ENCODE measurements around the gene EID3.
"Not testable (repeated sequence)": the region's sequence is repeated elsewhere in the genome, so short reads cannot be mapped to it uniquely, and the experiment has no call there.

Gene EID3

DNA sequence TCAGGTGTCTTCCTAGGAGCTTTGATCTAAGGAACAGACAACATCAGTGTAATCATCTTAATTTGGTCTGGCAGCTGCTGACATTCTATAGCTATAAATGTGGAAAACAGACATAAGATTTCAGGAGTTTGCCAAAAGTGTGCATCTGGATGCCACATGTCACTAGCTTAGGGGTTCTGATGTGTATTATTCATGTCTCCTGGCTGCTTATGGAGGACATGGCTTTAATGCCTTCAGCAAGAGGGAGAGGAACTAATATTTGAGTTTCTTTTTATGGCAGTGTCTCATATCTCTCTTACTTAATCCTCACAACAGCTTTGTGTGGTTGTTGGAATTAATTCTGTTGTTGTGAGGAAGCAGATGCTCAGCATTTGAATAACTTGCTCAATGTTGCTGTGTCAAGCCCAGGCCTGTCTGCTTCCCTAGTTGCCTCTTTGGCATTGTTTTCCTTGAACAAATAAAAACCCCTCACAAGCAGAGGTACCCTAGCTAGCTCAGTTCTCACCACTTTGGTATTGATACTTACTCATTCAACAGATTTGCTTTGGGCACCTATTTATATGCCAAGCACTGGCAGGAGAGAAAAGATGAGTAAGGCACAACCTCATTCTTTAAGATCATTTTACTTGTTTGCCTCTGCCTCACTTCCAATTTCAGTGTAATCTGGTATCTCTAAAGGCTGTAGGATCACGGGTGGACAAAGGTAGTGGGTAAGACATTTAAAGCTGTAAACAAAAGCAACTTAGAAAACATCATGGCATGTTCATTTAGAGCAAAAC lies 39.8 kb upstream of the EID3 start:
- Histone ChIP-seq H3K27me3 (ENCODE audit: control insufficient read depth in 3 of 3, insufficient read depth in 3 of 3, low read depth in 1 of 3, low read length in 3 of 3) (no peaks in the 10 kb centered on the region), H3K4me2 (ENCODE audit: insufficient read depth, low read length, poor library complexity, severe bottlenecking) (no peak overlapping the region)

GRCh38 chr12:104265436-104265835 lies 38.1 kb upstream of the EID3 start:
- not testable (repeated sequence) for H3K27me3 ChIP-seq (ENCODE audit: control insufficient read depth in 3 of 3, insufficient read depth in 3 of 3, low read depth in 1 of 3, low read length in 3 of 3); H3K4me1 ChIP-seq (ENCODE audit: control insufficient read depth in 2 of 2, insufficient read depth in 1 of 2, low read depth in 1 of 2, low read length in 2 of 2); H2BK15ac ChIP-seq (ENCODE audit: low read length); H3K9me3 ChIP-seq (replicated peaks in 1 of 2; ENCODE audit: control insufficient read depth in 2 of 2, insufficient read depth in 1 of 2, low read depth in 1 of 2, low read length in 2 of 2); H3K36me3 ChIP-seq (replicated peaks in 1 of 2; ENCODE audit: control insufficient read depth in 2 of 2, insufficient read depth in 2 of 2, low read length in 2 of 2); H3K4me3 ChIP-seq (ENCODE audit: low read length in 2 of 2); H3K23ac ChIP-seq (ENCODE audit: low read depth, low read length, poor library complexity); H2BK5ac ChIP-seq (ENCODE audit: low read length); H3K79me1 ChIP-seq (ENCODE audit: low read depth, low read length); H2BK120ac ChIP-seq (ENCODE audit: low read depth, low read length); H3K9ac ChIP-seq (ENCODE audit: low read depth, low read length, poor library complexity); H4K8ac ChIP-seq (ENCODE audit: low read depth, low read length); H2BK12ac ChIP-seq (ENCODE audit: low read length); H3K14ac ChIP-seq (ENCODE audit: low read length); H2AK5ac ChIP-seq (ENCODE audit: low read depth, low read length); H3K4me2 ChIP-seq (ENCODE audit: insufficient read depth, low read length, poor library complexity, severe bottlenecking); H3K18ac ChIP-seq (ENCODE audit: low read length); H4K91ac ChIP-seq (ENCODE audit: low read depth, low read length, poor library complexity); H2AFZ ChIP-seq (ENCODE audit: low read length); H3K4ac ChIP-seq (ENCODE audit: low read length); H3K27ac ChIP-seq (replicated peaks; ENCODE audit: low read length); DNase-seq (ENCODE audit: low spot score)
- WGBS, 2 donors (ENCODE audit: extremely low coverage in 2 of 2, insufficient read length in 2 of 2, insufficient replicate concordance in 1 of 2): no CpG with 5 or more reads among the region's 24 CpGs

More for the DNA sequence above, 39.8 kb upstream of the EID3 start:
- Histone ChIP-seq H2AFZ (ENCODE audit: low read length) (peak overlapping the region; percentile 84), H4K91ac (ENCODE audit: low read depth, low read length, poor library complexity) (no peak overlapping the region), H3K9me3 (replicated peaks in 1 of 2; ENCODE audit: control insufficient read depth in 2 of 2, insufficient read depth in 1 of 2, low read depth in 1 of 2, low read length in 2 of 2) (no peaks in the 10 kb centered on the region), H2BK5ac (ENCODE audit: low read length) (no peak overlapping the region), H3K27ac (replicated peaks; ENCODE audit: low read length) (no peak overlapping the region), H3K14ac (ENCODE audit: low read length) (no peak overlapping the region), H2BK12ac (ENCODE audit: low read length) (no peak overlapping the region), H3K23ac (ENCODE audit: low read depth, low read length, poor library complexity) (no peak overlapping the region), H3K4me3 (ENCODE audit: low read length in 2 of 2) (no peak overlapping the region), H4K8ac (ENCODE audit: low read depth, low read length) (no peak overlapping the region), H3K4ac (ENCODE audit: low read length) (no peak overlapping the region), H3K4me1 (ENCODE audit: control insufficient read depth in 2 of 2, insufficient read depth in 1 of 2, low read depth in 1 of 2, low read length in 2 of 2) (peaks cover 0 to 3% of the 10 kb centered on the region in 2 donors), H2AK5ac (ENCODE audit: low read depth, low read length) (no peak overlapping the region), H3K79me1 (ENCODE audit: low read depth, low read length) (no peaks in the 10 kb centered on the region), H3K9ac (ENCODE audit: low read depth, low read length, poor library complexity) (no peak overlapping the region), H2BK120ac (ENCODE audit: low read depth, low read length) (no peak overlapping the region), H3K18ac (ENCODE audit: low read length) (no peak overlapping the region), H3K36me3 (replicated peaks in 1 of 2; ENCODE audit: control insufficient read depth in 2 of 2, insufficient read depth in 2 of 2, low read length in 2 of 2) (no peaks in the 10 kb centered on the region), H2BK15ac (ENCODE audit: low read length) (no peak overlapping the region)
- no peak for DNase-seq (ENCODE audit: low spot score)
- WGBS, 2 donors (ENCODE audit: extremely low coverage in 2 of 2, insufficient read length in 2 of 2, insufficient replicate concordance in 1 of 2): no CpG with 5 or more reads among the region's 1 CpG

GRCh38 chr12:104272938-104273337 lies 30.6 kb upstream of the EID3 start:
- H4K8ac ChIP-seq (ENCODE audit: low read depth, low read length): no peak overlapping the region
- no peak overlapping the region for H3K4ac ChIP-seq (ENCODE audit: low read length)
- H2AFZ ChIP-seq (ENCODE audit: low read length): no peak overlapping the region
- no peak overlapping the region for H2BK5ac ChIP-seq (ENCODE audit: low read length)
- no peak overlapping the region for H3K23ac ChIP-seq (ENCODE audit: low read depth, low read length, poor library complexity)
- no peak for DNase-seq (ENCODE audit: low spot score)
- H3K27ac ChIP-seq (replicated peaks; ENCODE audit: low read length): no peak overlapping the region
- no peaks in the 10 kb centered on the region for H3K79me1 ChIP-seq (ENCODE audit: low read depth, low read length)
- H2BK15ac ChIP-seq (ENCODE audit: low read length): no peak overlapping the region
- no peak overlapping the region for H3K18ac ChIP-seq (ENCODE audit: low read length)
- H4K91ac ChIP-seq (ENCODE audit: low read depth, low read length, poor library complexity): no peak overlapping the region
- H3K27me3 ChIP-seq (ENCODE audit: control insufficient read depth in 3 of 3, insufficient read depth in 3 of 3, low read depth in 1 of 3, low read length in 3 of 3): no peaks in the 10 kb centered on the region
- H3K14ac ChIP-seq (ENCODE audit: low read length): no peak overlapping the region
- H3K4me2 ChIP-seq (ENCODE audit: insufficient read depth, low read length, poor library complexity, severe bottlenecking): no peak overlapping the region
- no peak overlapping the region for H2BK12ac ChIP-seq (ENCODE audit: low read length)
- no peaks in the 10 kb centered on the region for H3K9me3 ChIP-seq (replicated peaks in 1 of 2; ENCODE audit: control insufficient read depth in 2 of 2, insufficient read depth in 1 of 2, low read depth in 1 of 2, low read length in 2 of 2)
- WGBS, 2 donors (ENCODE audit: extremely low coverage in 2 of 2, insufficient read length in 2 of 2, insufficient replicate concordance in 1 of 2): no CpG with 5 or more reads among the region's 11 CpGs
- H2AK5ac ChIP-seq (ENCODE audit: low read depth, low read length): no peak overlapping the region
- H3K4me3 ChIP-seq (ENCODE audit: low read length in 2 of 2): no peak overlapping the region
- no peak overlapping the region for H2BK120ac ChIP-seq (ENCODE audit: low read depth, low read length)
- no peak overlapping the region for H3K9ac ChIP-seq (ENCODE audit: low read depth, low read length, poor library complexity)
- no peaks in the 10 kb centered on the region for H3K36me3 ChIP-seq (replicated peaks in 1 of 2; ENCODE audit: control insufficient read depth in 2 of 2, insufficient read depth in 2 of 2, low read length in 2 of 2)
- no peaks in the 10 kb centered on the region for H3K4me1 ChIP-seq (ENCODE audit: control insufficient read depth in 2 of 2, insufficient read depth in 1 of 2, low read depth in 1 of 2, low read length in 2 of 2)

DNA sequence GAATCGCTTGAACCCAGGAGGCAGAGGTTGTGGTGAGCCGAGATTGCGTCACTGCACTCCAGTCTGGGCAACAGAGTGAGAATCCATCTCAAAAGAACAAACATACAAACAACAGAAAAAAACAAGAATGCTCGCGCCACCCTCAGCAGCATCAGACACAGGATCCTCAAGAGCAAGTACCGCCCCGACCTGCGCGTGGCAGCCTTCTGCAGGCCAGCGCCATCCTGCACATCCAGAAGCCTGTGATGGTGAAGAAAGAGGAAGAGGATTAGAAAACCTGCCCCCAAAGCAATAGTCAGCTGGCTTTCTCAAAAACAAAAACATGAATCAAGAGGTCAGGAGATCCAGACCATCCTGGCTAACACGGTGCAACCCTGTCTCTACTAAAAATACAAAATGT lies 30.0 kb upstream of the EID3 start:
- no peak overlapping the region for H3K4ac ChIP-seq (ENCODE audit: low read length)
- no peak overlapping the region for H3K18ac ChIP-seq (ENCODE audit: low read length)
- H2BK15ac ChIP-seq (ENCODE audit: low read length): no peak overlapping the region
- no peak overlapping the region for H3K4me2 ChIP-seq (ENCODE audit: insufficient read depth, low read length, poor library complexity, severe bottlenecking)
- H3K4me1 ChIP-seq (ENCODE audit: control insufficient read depth in 2 of 2, insufficient read depth in 1 of 2, low read depth in 1 of 2, low read length in 2 of 2): no peaks in the 10 kb centered on the region
- no peaks in the 10 kb centered on the region for H3K27me3 ChIP-seq (ENCODE audit: control insufficient read depth in 3 of 3, insufficient read depth in 3 of 3, low read depth in 1 of 3, low read length in 3 of 3)
- H2BK120ac ChIP-seq (ENCODE audit: low read depth, low read length): no peak overlapping the region
- H3K9me3 ChIP-seq (replicated peaks in 1 of 2; ENCODE audit: control insufficient read depth in 2 of 2, insufficient read depth in 1 of 2, low read depth in 1 of 2, low read length in 2 of 2): no peaks in the 10 kb centered on the region
- no peak overlapping the region for H2BK12ac ChIP-seq (ENCODE audit: low read length)
- H2BK5ac ChIP-seq (ENCODE audit: low read length): no peak overlapping the region
- no peak overlapping the region for H4K91ac ChIP-seq (ENCODE audit: low read depth, low read length, poor library complexity)
- H3K23ac ChIP-seq (ENCODE audit: low read depth, low read length, poor library complexity): no peak overlapping the region
- no peak overlapping the region for H3K9ac ChIP-seq (ENCODE audit: low read depth, low read length, poor library complexity)
- no peaks in the 10 kb centered on the region for H3K36me3 ChIP-seq (replicated peaks in 1 of 2; ENCODE audit: control insufficient read depth in 2 of 2, insufficient read depth in 2 of 2, low read length in 2 of 2)
- no peak overlapping the region for H4K8ac ChIP-seq (ENCODE audit: low read depth, low read length)
- no peak for DNase-seq (ENCODE audit: low spot score)
- no peak overlapping the region for H3K4me3 ChIP-seq (ENCODE audit: low read length in 2 of 2)
- no peaks in the 10 kb centered on the region for H3K79me1 ChIP-seq (ENCODE audit: low read depth, low read length)
- no peak overlapping the region for H2AFZ ChIP-seq (ENCODE audit: low read length)
- no peak overlapping the region for H3K14ac ChIP-seq (ENCODE audit: low read length)
- no peak overlapping the region for H2AK5ac ChIP-seq (ENCODE audit: low read depth, low read length)
- H3K27ac ChIP-seq (replicated peaks; ENCODE audit: low read length): no peak overlapping the region
- WGBS, 2 donors (ENCODE audit: extremely low coverage in 2 of 2, insufficient read length in 2 of 2, insufficient replicate concordance in 1 of 2): no CpG with 5 or more reads among the region's 11 CpGs
